ENCODE data around the gene TRIP12. TPM values are rescaled to one million over a fixed set of nuclear protein-coding genes. Genes with fewer than 3 reads are reported as not detected.
"Not testable (repeated sequence)": the region's sequence is repeated elsewhere in the genome, so short reads cannot be mapped to it uniquely, and the experiment has no call there.

Gene TRIP12
- total and polyA plus RNA-seq, 10 donors, result 15.3 to 263 (median 189) TPM

- no peak overlapping the region for H3K27ac ChIP-seq
- H3K4me3 ChIP-seq, result no peak overlapping the region
- no peak for DNase-seq
- 91 to 95% (median 94%) methylated on average over 7 of the region's 7 CpGs for WGBS, 5 donors
- H3K4me1 ChIP-seq, result peaks cover 7 to 55% (median 30%) of the 10 kb centered on the region in 6 donors
- peaks cover 0 to 89% (median 41%) of the 10 kb centered on the region in 6 donors for H3K36me3 ChIP-seq
- TF ChIP-seq CTCF (IDR thresholded peaks at IDR 0.05 in 8 of 11, conservative IDR thresholded peaks at IDR 0.05 in 3 of 11), result no peak
- intact Hi-C loops (cut with DNase I; ENCODE audit: low total_unique reads), result no loop called here
- no peaks in the 10 kb centered on the region for H3K9me3 ChIP-seq
- no peaks in the 10 kb centered on the region for H3K27me3 ChIP-seq (replicated peaks in 1 of 7)
Measured at GRCh38 chr2:229836847-229837246, 85.0 kb downstream of the TRIP12 start.

GRCh38 chr2:229835596-229836283 lies 86.1 kb downstream of the TRIP12 start:
- H3K9me3 ChIP-seq, result no peaks in the 10 kb centered on the region
- H3K36me3 ChIP-seq, result peaks cover 0 to 87% (median 38%) of the 10 kb centered on the region in 6 donors
- H3K27me3 ChIP-seq (replicated peaks in 1 of 7), result no peaks in the 10 kb centered on the region
- TF ChIP-seq POLR2A (IDR thresholded peaks at IDR 0.05) (no peak), CTCF (IDR thresholded peaks at IDR 0.05 in 8 of 11, conservative IDR thresholded peaks at IDR 0.05 in 3 of 11) (no peak), POLR2AphosphoS5 (IDR thresholded peaks at IDR 0.05) (no peak)
- intact Hi-C loops (cut with DNase I; ENCODE audit: low total_unique reads), result no loop called here
- no peak overlapping the region for H3K4me3 ChIP-seq
- no peak for DNase-seq
- WGBS, 5 donors, result 44 to 60% (median 55%) methylated on average over 3 of the region's 3 CpGs
- H3K4me1 ChIP-seq, result peaks cover 7 to 62% (median 30%) of the 10 kb centered on the region in 6 donors
- H3K27ac ChIP-seq, result peak overlapping the region in 1 of 8 donors; percentile 19

GRCh38 chr2:229834368-229834767 lies 87.4 kb downstream of the TRIP12 start:
- WGBS, 5 donors, result 78 to 85% (median 83%) methylated on average over 4 of the region's 4 CpGs
- H3K27ac ChIP-seq; H3K4me3 ChIP-seq; intact Hi-C loops (cut with DNase I; ENCODE audit: low total_unique reads); DNase-seq; H3K27me3 ChIP-seq (replicated peaks in 1 of 7); H3K9me3 ChIP-seq: not testable (repeated sequence)
- Histone ChIP-seq H3K4me1 (peaks cover 7 to 62% (median 30%) of the 10 kb centered on the region in 6 donors), H3K36me3 (peaks cover 0 to 87% (median 38%) of the 10 kb centered on the region in 6 donors)

GRCh38 chr2:229832510-229832898 lies 89.3 kb downstream of the TRIP12 start:
- intact Hi-C loops (cut with DNase I; ENCODE audit: low total_unique reads), result no loop called here
- peaks cover 7 to 62% (median 30%) of the 10 kb centered on the region in 6 donors for H3K4me1 ChIP-seq
- H3K27ac ChIP-seq, result peak overlapping the region in 6 of 8 donors; percentile 7 to 39 (median 29)
- 49 to 66% (median 54%) methylated on average over 2 of the region's 2 CpGs for WGBS, 5 donors
- no peak overlapping the region for H3K4me3 ChIP-seq
- H3K36me3 ChIP-seq, result peaks cover 6 to 87% (median 43%) of the 10 kb centered on the region in 6 donors
- no peaks in the 10 kb centered on the region for H3K27me3 ChIP-seq (replicated peaks in 1 of 7)
- TF ChIP-seq POLR2AphosphoS5 (IDR thresholded peaks at IDR 0.05) (no peak), CTCF (IDR thresholded peaks at IDR 0.05 in 8 of 11, conservative IDR thresholded peaks at IDR 0.05 in 3 of 11) (no peak)
- no peak for DNase-seq
- H3K9me3 ChIP-seq, result no peaks in the 10 kb centered on the region
